ENCODE measurements around the gene AGAP1. TPM values are rescaled to one million over a fixed set of nuclear protein-coding genes. Genes with fewer than 3 reads are reported as not detected.

AGAP1 gene
- total RNA-seq, 1 donor from 2014 or later = 33.4 TPM

DNA sequence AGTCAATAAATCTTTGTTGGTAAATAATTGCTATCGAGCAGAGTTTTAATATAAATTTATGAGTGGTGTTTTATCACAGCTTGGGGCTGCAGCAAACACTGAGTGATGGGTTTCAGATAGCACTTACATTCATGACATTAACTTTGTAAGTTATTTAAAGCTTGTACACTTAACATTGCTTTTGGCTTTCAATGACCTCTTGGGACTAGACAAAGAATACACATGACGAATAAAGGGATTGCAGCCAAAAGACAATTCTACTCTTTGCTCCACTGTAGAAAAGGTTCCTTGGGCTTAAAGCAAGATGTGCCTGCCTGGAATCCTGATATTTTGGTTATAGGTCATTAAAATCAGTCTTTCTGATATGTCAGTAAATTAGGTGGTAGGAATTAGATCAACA lies 374.8 kb downstream of the AGAP1 start:
- H3K4me1 ChIP-seq = no peaks in the 10 kb centered on the region

GRCh38 chr2:235870515-235870914 lies 376.7 kb downstream of the AGAP1 start:
- Histone ChIP-seq H3K36me3 (no peaks in the 10 kb centered on the region), H3K9me3 (peaks cover 4% of the 10 kb centered on the region), H3K27ac (no peak overlapping the region), H3K4me1 (no peaks in the 10 kb centered on the region), H3K4me3 (no peak overlapping the region), H3K27me3 (no peaks in the 10 kb centered on the region)
- TF ChIP-seq, protein P1, sequence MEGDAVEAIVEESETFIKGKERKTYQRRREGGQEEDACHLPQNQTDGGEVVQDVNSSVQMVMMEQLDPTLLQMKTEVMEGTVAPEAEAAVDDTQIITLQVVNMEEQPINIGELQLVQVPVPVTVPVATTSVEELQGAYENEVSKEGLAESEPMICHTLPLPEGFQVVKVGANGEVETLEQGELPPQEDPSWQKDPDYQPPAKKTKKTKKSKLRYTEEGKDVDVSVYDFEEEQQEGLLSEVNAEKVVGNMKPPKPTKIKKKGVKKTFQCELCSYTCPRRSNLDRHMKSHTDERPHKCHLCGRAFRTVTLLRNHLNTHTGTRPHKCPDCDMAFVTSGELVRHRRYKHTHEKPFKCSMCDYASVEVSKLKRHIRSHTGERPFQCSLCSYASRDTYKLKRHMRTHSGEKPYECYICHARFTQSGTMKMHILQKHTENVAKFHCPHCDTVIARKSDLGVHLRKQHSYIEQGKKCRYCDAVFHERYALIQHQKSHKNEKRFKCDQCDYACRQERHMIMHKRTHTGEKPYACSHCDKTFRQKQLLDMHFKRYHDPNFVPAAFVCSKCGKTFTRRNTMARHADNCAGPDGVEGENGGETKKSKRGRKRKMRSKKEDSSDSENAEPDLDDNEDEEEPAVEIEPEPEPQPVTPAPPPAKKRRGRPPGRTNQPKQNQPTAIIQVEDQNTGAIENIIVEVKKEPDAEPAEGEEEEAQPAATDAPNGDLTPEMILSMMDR (IDR thresholded peaks at IDR 0.05) = no peak
- DNase-seq = no peak
- intact Hi-C loops (cut with DNase I) = no loop called here
- no peak for ATAC-seq

More for the DNA sequence above, 374.8 kb downstream of the AGAP1 start:
- H3K9me3 ChIP-seq = peaks cover 4% of the 10 kb centered on the region
- intact Hi-C loops (cut with DNase I) = no loop called here
- TF ChIP-seq, protein P1 (IDR thresholded peaks at IDR 0.05) = no peak
- DNase-seq = no peak
- H3K27ac ChIP-seq = no peak overlapping the region
- H3K4me3 ChIP-seq = no peak overlapping the region
- H3K36me3 ChIP-seq = no peaks in the 10 kb centered on the region
- no peaks in the 10 kb centered on the region for H3K27me3 ChIP-seq
- no peak for ATAC-seq

- H3K27me3 ChIP-seq = no peaks in the 10 kb centered on the region
- no peaks in the 10 kb centered on the region for H3K9me3 ChIP-seq
- no peak for DNase-seq
- H3K4me3 ChIP-seq = no peak overlapping the region
- H3K36me3 ChIP-seq = no peaks in the 10 kb centered on the region
- H3K27ac ChIP-seq = no peak overlapping the region
- intact Hi-C loops (cut with DNase I) = no loop called here
- TF ChIP-seq, protein P1 (IDR thresholded peaks at IDR 0.05) = no peak
- H3K4me1 ChIP-seq = no peaks in the 10 kb centered on the region
- no peak for ATAC-seq
Measured at GRCh38 chr2:235876099-235876679, 382.3 kb downstream of the AGAP1 start.

DNA sequence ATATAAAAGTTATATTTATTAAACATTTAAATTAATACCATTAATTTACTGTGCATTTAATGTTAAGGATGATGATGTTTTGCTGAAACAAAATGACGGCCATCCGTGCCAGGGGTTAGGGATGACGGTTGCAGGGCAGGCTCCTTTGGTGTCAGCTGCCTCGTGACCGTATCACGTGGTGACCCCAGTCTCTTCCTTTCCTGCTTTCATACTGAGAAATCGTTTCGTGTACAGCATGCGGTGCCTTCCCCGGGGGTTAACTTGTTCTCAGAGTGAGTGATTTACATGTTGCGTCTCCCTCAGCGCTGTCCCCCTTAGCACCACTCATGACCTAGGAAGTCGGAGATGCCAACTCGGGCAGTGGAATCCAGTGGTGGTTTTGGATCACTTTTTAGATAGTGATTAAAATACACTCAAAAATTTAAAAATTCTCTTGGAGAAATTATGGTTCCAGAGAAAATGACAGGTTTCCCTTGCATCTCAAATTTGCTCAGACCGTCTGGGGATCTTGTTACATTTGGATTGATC lies 383.5 kb downstream of the AGAP1 start:
- intact Hi-C loops (cut with DNase I) = no loop called here
- TF ChIP-seq, protein P1 (IDR thresholded peaks at IDR 0.05) = no peak
- no peaks in the 10 kb centered on the region for H3K9me3 ChIP-seq
- ATAC-seq = no peak
- no peaks in the 10 kb centered on the region for H3K27me3 ChIP-seq
- DNase-seq = no peak
- H3K36me3 ChIP-seq = no peaks in the 10 kb centered on the region
- H3K4me1 ChIP-seq = no peaks in the 10 kb centered on the region
- H3K27ac ChIP-seq = no peak overlapping the region
- no peak overlapping the region for H3K4me3 ChIP-seq

- intact Hi-C loops (cut with DNase I) = no loop called here
- H3K4me3 ChIP-seq = no peak overlapping the region
- no peak overlapping the region for H3K27ac ChIP-seq
- H3K9me3 ChIP-seq = no peaks in the 10 kb centered on the region
- no peak for ATAC-seq
- DNase-seq = no peak
- no peaks in the 10 kb centered on the region for H3K36me3 ChIP-seq
- no peaks in the 10 kb centered on the region for H3K4me1 ChIP-seq
- H3K27me3 ChIP-seq = no peaks in the 10 kb centered on the region
- TF ChIP-seq, protein P1 (IDR thresholded peaks at IDR 0.05) = no peak
Measured at GRCh38 chr2:235879116-235879515, 385.3 kb downstream of the AGAP1 start.
